ENCODE data around the gene OTUD7B.

DNA sequence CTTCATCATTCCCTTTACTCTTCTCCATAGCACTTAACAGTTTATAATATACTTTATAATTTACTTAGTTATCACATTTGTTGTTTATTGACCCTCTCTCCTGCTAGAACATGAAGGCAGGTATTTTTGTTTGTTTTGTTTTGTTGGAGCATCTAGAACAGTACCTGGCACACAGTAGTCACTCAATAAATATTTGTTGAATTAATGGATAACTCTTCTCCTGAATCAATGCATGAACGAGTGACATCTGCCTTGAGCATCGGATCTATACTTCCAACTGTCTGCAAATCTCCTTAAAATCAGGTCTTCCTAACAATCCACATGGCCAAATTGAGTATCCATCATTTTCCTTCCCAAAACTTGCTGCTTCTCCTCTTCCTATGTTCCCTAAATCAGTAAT lies 38.0 kb downstream of the OTUD7B start:
- TF ChIP-seq, protein P1, sequence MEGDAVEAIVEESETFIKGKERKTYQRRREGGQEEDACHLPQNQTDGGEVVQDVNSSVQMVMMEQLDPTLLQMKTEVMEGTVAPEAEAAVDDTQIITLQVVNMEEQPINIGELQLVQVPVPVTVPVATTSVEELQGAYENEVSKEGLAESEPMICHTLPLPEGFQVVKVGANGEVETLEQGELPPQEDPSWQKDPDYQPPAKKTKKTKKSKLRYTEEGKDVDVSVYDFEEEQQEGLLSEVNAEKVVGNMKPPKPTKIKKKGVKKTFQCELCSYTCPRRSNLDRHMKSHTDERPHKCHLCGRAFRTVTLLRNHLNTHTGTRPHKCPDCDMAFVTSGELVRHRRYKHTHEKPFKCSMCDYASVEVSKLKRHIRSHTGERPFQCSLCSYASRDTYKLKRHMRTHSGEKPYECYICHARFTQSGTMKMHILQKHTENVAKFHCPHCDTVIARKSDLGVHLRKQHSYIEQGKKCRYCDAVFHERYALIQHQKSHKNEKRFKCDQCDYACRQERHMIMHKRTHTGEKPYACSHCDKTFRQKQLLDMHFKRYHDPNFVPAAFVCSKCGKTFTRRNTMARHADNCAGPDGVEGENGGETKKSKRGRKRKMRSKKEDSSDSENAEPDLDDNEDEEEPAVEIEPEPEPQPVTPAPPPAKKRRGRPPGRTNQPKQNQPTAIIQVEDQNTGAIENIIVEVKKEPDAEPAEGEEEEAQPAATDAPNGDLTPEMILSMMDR (conservative IDR thresholded peaks at IDR 0.05; ENCODE audit: low read length), result no peak
- no peak for TF ChIP-seq EZH2phosphoT487 (IDR thresholded peaks at IDR 0.05; ENCODE audit: borderline replicate concordance)

Data from Loucy (cell line).